HG02973 (cell line): ENCODE measurements around the gene KRTAP5-3.

Experiments
- ATAC-seq: cut with Tn5 transposase; IDR thresholded peaks from one replicate; pipeline ENCODE4 v1.9.1; 2021; ENCODE audit warnings: moderate library complexity; ENCODE audit not compliant: unreplicated experiment

The KRTAP5-3 gene

DNA sequence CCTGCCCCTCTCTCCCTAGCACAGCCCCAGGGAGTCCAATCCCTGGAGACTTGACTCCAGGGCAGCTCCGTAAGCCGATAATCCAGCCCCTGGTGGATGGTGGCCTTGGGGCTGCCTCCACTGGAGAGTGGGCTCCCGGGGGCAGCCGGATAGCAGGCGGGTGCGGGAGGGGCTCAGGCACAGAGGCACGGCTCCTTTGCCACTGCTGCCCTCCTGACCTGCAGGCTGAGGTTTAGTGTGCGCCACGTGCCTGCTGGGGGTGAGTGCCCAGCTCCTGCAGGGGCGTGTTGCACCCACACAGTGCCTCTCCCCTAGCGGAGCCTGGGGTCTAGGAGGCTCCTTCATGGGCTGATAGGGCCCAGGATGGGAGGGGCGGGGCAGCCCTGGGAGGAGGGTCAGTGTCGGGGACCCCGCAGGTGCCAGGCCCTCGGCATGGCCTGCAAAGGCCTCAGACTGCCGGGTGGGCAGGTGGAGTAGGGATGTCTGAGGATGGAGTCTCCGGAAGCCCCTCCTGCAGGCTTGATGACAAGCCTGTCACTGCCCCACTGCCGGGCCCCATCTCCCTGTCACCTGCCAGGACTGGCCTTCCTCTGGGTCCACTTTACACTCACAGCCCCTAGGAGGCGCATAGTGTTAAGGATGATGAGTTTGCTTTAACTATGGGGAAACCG is 41.7 kb downstream of the KRTAP5-3 start:
- no peak for ATAC-seq

GRCh38 chr11:1565904-1566247 is 42.4 kb downstream of the KRTAP5-3 start:
- ATAC-seq, result no peak

GRCh38 chr11:1565173-1565903 is 42.9 kb downstream of the KRTAP5-3 start:
- no peak for ATAC-seq

DNA sequence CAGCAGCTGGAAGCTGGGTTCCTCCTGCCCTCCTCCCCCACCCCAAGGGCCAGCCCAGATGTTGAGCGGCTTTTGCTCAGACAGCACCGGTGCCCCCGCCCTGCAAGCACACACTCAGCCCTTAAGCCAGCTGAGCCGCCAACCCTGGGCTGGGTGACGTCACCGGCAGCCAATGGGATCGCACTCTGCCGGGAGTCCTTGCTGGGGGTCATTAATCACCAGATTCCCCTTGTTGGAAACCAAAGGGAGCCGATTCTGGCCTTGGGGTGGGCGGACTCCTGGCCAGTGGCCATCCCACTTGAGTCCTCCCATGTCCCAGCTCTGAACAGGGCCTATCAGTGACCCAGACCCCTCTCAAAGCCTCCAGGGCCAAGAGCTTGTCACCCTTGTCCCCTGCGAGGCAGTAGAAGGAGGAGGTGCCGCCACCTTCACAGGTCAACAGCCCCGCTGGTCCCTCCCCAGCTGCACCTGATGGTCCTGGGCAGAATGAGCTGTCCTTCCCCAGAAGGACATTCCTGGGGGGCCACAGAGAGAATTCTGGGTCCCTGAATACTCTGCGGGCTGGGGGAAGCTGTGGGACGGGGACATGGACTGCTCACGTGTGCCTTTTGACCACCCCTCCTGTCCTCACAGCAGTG is 43.6 kb downstream of the KRTAP5-3 start:
- no peak for ATAC-seq

GRCh38 chr11:1563697-1564534 is 44.3 kb downstream of the KRTAP5-3 start:
- ATAC-seq, result no peak

DNA sequence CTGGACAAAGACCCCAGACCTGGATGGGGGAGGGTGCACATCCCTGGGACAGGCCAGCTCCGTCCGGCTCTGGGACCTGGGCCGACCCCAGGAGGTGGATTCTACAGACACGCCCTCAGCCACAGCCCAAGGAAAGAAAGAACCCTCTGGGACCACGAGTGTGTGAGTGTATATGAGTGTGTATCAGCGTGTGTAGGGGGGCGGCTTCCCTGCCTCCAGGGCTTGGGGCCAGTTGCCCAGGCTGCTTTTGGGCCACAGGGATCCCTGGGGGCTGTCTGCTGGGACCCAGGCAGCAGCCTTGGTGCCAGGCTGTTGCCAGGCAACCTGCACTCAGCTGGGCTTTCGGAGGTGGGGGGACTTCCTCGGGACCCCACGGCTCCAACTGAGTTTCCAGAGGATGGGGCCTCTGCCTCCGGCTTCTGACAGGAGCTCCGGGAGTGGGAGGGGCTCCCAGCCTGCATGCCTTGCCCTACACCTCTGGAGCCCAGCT is 45.1 kb downstream of the KRTAP5-3 start:
- no peak for ATAC-seq

DNA sequence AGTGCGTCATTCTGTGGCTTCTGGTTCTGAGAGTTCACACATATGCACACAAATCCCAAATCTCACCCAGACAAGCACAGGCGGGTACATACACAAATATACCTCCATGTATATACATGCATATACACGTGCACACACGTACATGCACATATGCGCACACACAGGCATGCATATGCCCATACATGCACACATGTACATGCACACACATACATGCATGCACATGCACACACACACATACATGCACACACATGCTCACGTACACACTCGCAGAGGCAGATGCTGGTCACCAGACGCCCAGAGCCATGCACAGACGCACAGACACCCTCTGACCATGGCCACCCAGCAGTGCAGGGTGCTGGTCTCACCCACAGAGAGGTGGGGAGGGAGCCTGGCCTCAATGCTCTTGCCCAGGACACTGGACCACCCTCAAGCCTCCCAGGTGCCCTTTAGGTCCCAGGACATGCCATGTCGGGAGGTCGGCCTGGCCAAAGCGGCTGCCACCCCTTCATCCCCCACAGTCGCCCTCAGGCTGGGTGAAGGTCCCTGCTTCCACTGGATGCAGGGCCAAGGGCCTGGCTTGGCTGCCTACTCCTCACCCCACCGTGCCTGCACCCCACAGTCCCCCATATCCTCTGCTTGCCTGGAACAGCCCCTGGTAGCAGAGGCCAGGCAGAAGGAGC is 45.7 kb downstream of the KRTAP5-3 start:
- ATAC-seq, result no peak

GRCh38 chr11:1561955-1562354 is 46.3 kb downstream of the KRTAP5-3 start:
- no peak for ATAC-seq

DNA sequence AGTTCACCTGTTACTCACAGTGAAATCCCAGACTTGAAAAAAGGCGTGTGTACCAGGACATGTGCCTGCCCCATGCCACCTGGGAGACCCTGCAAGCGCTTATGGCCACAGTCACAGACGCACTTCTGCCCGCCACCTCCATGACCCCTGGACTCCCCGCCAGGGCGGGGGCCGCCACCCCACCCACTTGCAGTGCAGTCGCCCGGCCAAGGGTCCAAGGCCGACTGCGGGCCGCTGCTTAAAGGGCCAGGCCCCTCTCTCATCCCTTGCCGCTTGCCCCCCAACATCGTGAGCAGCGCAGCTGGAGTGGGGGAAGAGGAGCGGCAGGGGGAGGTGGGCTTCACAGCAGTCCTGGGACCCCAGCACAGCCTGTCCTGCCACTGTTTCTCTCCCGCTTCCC is 47.0 kb downstream of the KRTAP5-3 start:
- no peak for ATAC-seq

DNA sequence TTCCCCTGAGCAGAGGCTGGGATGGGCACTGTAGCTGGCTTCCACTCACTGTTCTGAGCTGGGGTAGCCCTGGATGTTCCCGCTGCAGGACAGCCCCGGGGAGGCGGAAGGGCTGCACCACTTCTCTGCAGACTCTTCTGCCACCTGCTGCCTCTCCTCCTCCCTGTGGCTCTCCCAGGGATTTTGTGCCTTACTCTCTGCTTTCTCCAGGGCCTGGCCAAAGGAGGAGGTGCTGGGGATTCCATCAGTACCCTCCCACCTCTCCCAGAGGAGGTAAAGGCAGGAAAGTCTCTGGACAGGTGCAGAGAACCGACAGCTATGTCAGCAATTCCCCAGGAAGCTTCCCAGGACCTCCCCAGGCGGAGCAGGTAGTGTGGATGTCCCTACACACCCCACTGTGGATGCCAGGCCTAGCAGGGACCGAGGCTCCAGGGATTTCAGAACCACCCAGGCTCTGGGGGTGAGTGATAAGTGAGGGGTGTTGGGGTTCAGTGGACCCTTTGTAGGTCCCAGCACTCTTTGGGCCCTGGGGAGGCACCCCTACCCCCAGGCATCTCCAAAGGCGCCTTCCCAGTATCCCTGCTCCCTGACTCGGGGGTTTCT is 47.5 kb downstream of the KRTAP5-3 start:
- no peak for ATAC-seq

DNA sequence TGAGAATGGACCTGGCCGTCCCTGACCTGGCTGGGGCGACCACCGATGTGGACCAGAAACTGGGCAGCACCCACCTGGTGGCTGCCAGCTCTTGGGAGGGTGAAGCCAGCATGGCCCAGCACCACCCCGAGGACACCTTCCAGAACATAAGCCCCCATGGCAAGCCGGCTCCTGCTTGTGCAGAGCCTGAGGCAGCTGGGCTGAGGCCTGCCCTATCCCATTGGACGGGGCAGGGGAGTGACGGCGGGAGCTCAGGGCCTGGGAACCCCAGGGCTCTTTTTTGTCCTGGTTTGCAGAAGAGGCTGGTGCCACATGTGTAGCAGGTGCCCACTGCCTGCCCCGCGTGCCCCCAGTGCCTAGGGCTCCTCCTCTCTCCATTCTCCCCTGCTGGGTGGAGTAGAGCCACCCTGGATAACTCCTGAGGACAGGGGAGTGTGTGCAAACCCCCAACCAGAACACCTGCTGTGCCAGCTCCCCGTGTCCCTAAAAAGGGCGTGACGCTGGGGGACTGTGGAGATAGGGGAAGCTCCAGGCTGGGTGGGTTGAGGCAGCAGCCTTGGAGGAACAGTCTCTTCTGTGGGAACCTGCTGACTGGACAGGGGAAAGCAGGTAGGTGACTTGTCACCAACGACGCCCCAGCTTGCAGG is 48.1 kb downstream of the KRTAP5-3 start:
- no peak for ATAC-seq

GRCh38 chr11:1559111-1559951 is 48.9 kb downstream of the KRTAP5-3 start:
- no peak for ATAC-seq

- ATAC-seq, result no peak
Observed at GRCh38 chr11:1558775-1559110, 49.5 kb downstream of the KRTAP5-3 start.

- no peak for ATAC-seq
Observed at GRCh38 chr11:1557904-1558774, 50.1 kb downstream of the KRTAP5-3 start.
